Fibroblast of lung (primary cell): ENCODE results near the gene PDXDC1.
"Not testable (repeated sequence)": the region's sequence is repeated elsewhere in the genome, so short reads cannot be mapped to it uniquely, and the experiment has no call there.

ENCODE experiments used
- CTCF ChIP-seq, 2 donors: IDR thresholded peaks in 1 of 2; conservative IDR thresholded peaks in 1 of 2; 1 replicate in 1 of 2; 2 replicates in 1 of 2; pipeline ENCODE4 v1.5.1; 2011 to 2012; ENCODE audit warnings: low read length in 2 of 2, control low read depth in 1 of 2, inconsistent platforms in 1 of 2, low read depth in 1 of 2, mild to moderate bottlenecking in 1 of 2
- EZH2 ChIP-seq: IDR thresholded peaks from 2 replicates; pipeline ENCODE4 v1.5.1; 2012; ENCODE audit warnings: low read length, control low read depth, mild to moderate bottlenecking; ENCODE audit errors: missing control alignments

GRCh38 chr16:15096583-15096972, 121.8 kb downstream of the PDXDC1 start:
- TF ChIP-seq CTCF (conservative IDR thresholded peaks at IDR 0.05 in 1 of 2, IDR thresholded peaks at IDR 0.05 in 1 of 2; ENCODE audit: low read depth in 1 of 2, low read length in 2 of 2); EZH2: not testable (repeated sequence)
